UCSD-AML1 (cell line): Measurements from ENCODE around the gene PRKACA.

ENCODE experiments used
- DNase-seq: peaks from one replicate; lab custom pipeline; 2025; ENCODE audit not compliant: unreplicated experiment; lab: John Stamatoyannopoulos, UW

The PRKACA gene

GRCh38 chr19:14117668-14118164, at the start of gene PRKACA:
PRKACA (minus strand) TSS chr19:14117762; CDS start chr19:14117547, 215 bp downstream.
- peak; percentile 99 for DNase-seq

- DNase-seq = no peak
Observed at GRCh38 chr19:14166999-14167575, 49.5 kb upstream of the PRKACA start.

- no peak for DNase-seq
Observed at GRCh38 chr19:14165990-14166830, 48.6 kb upstream of the PRKACA start.

GRCh38 chr19:14164724-14165493, 47.3 kb upstream of the PRKACA start:
- DNase-seq = no peak

GRCh38 chr19:14164082-14164481, 46.5 kb upstream of the PRKACA start:
- DNase-seq = no peak

- no peak for DNase-seq
Observed at GRCh38 chr19:14162871-14163297, 45.3 kb upstream of the PRKACA start.

GRCh38 chr19:14161305-14161704, 43.7 kb upstream of the PRKACA start:
- DNase-seq = no peak

GRCh38 chr19:14160017-14160703, 42.6 kb upstream of the PRKACA start:
- DNase-seq = no peak

GRCh38 chr19:14159059-14159458, 41.5 kb upstream of the PRKACA start:
- no peak for DNase-seq

- DNase-seq = no peak
Observed at GRCh38 chr19:14158276-14159023, 40.9 kb upstream of the PRKACA start.

GRCh38 chr19:14156971-14157717, 39.6 kb upstream of the PRKACA start:
- no peak for DNase-seq

GRCh38 chr19:14156122-14156521, 38.6 kb upstream of the PRKACA start:
- no peak for DNase-seq

- no peak for DNase-seq
Observed at GRCh38 chr19:14155371-14155770, 37.8 kb upstream of the PRKACA start.

GRCh38 chr19:14152713-14153112, 35.2 kb upstream of the PRKACA start:
- no peak for DNase-seq

GRCh38 chr19:14150770-14151661, 33.5 kb upstream of the PRKACA start:
- DNase-seq = no peak

GRCh38 chr19:14150041-14150769, 32.6 kb upstream of the PRKACA start:
- no peak for DNase-seq

- peak; percentile 47 for DNase-seq
Observed at GRCh38 chr19:14149509-14149994, 32.0 kb upstream of the PRKACA start.
